ENCODE results near the gene PROSER1.

GRCh38 chr13:38990693-38991092 lies 47.2 kb downstream of the PROSER1 start, which contains the start of gene STOML3:
- no peak for TF ChIP-seq POLR2AphosphoS5 (IDR thresholded peaks at IDR 0.05; ENCODE audit: low read depth, low read length)
- TF ChIP-seq TAF1 (IDR thresholded peaks at IDR 0.05; ENCODE audit: borderline replicate concordance, low read depth, low read length), result no peak
- no peak for TF ChIP-seq POLR2A (IDR thresholded peaks at IDR 0.05; ENCODE audit: low read depth, low read length)
